Panc1 (cell line): ENCODE data around the gene ANXA6. TPM values are rescaled to one million over a fixed set of nuclear protein-coding genes. Genes with fewer than 3 reads are reported as not detected.

Experiments
- ATAC-seq: fragments of 200-7000 bp; cut with Tn5 transposase; 2 replicates; pipeline ENCODE4 v1.9.1; 2020; ENCODE audit warnings: mild to moderate bottlenecking, moderate library complexity
- BruUV-seq: library from RNA; stranded (reverse); fragments of 400-500 nt; replicated peaks from 2 replicates; lab custom pipeline; 2021; lab: Mats Ljungman, UMichigan
- CTCF ChIA-PET: fragments of 300-600 bp; sonication (Branson Sonifier 250); formaldehyde crosslinking; loops from one replicate; lab custom pipeline; 2022; ENCODE audit warnings: antibody characterized with exemption; lab: Charles Lee
- POLR2A ChIA-PET: fragments of 300-600 bp; sonication (Branson Sonifier 250); formaldehyde crosslinking; loops from one replicate; lab custom pipeline; 2022; ENCODE audit warnings: antibody characterized with exemption; lab: Charles Lee
- DNase-seq: peaks from one replicate; pipeline ENCODE4 v3.0.0-alpha.2; 2010; ENCODE audit warnings: low read depth, low spot score
- H3K27ac ChIP-seq: 2 replicates; pipeline ENCODE4 v1.5.1; 2011; ENCODE audit warnings: mild to moderate bottlenecking, low read length, inconsistent platforms
- H3K27me3 ChIP-seq: fragments of 200-500 bp; sonication (Bioruptor generic); 2 replicates; pipeline ENCODE4 v1.6.0; 2014; ENCODE audit warnings: low read length, inconsistent platforms; ENCODE audit not compliant: control insufficient read depth, insufficient read depth
- H3K36me3 ChIP-seq: fragments of 200-500 bp; sonication (Bioruptor generic); 2 replicates; pipeline ENCODE4 v1.5.1; 2014; ENCODE audit warnings: inconsistent platforms, mild to moderate bottlenecking, low read length, moderate library complexity; ENCODE audit not compliant: control insufficient read depth, insufficient read depth
- H3K4me1 ChIP-seq: 2 replicates; pipeline ENCODE4 v1.5.1; 2011; ENCODE audit warnings: inconsistent platforms, mild to moderate bottlenecking, low read length, moderate library complexity; ENCODE audit not compliant: control insufficient read depth, insufficient read depth
- H3K4me3 ChIP-seq, 2 experiments: 2 replicates each; pipeline ENCODE4 v1.5.1; 2011 to 2012; ENCODE audit warnings: low read depth in 2 of 2, low read length in 2 of 2, mild to moderate bottlenecking in 2 of 2, inconsistent platforms in 1 of 2, moderate library complexity in 1 of 2
- H3K9me3 ChIP-seq: fragments of 200-500 bp; sonication (Bioruptor generic); 2 replicates; pipeline ENCODE4 v1.5.1; 2014; ENCODE audit warnings: low read depth, mild to moderate bottlenecking, inconsistent platforms, low read length, moderate library complexity; ENCODE audit not compliant: control insufficient read depth, insufficient read depth
- CTCF ChIP-seq: fragments of 450-650 bp; IDR thresholded peaks from 2 replicates; pipeline ENCODE4 v1.5.1; 2017; ENCODE audit warnings: mild to moderate bottlenecking
- POLR2AphosphoS5 ChIP-seq: IDR thresholded peaks from 2 replicates; pipeline ENCODE4 v1.6.1; 2012; ENCODE audit warnings: mild to moderate bottlenecking, low read depth, low read length, moderate library complexity
- REST ChIP-seq, 2 experiments: IDR thresholded peaks; 2 replicates each; pipeline ENCODE4 v1.6.1; 2011 to 2012; ENCODE audit warnings: low read depth in 2 of 2, control low read depth in 1 of 2, low read length in 1 of 2, mild to moderate bottlenecking in 1 of 2, moderate library complexity in 1 of 2; ENCODE audit not compliant: insufficient read depth in 1 of 2
- SIN3A ChIP-seq: IDR thresholded peaks from 2 replicates; pipeline ENCODE4 v1.6.1; 2012; ENCODE audit warnings: low read depth, mild to moderate bottlenecking, low read length, moderate library complexity, borderline replicate concordance; ENCODE audit not compliant: insufficient read depth
- TCF7L2 ChIP-seq: IDR thresholded peaks from 2 replicates; pipeline ENCODE4 v1.6.1; 2011; ENCODE audit warnings: mild to moderate bottlenecking, low read depth, low read length, inconsistent platforms
- in situ Hi-C: cut with HindIII; loops from 2 replicates; pipeline ENCODE4 v1.10.0; 2016; ENCODE audit warnings: low sequenced_read_pairs, low pct_unique_long_range_greater_than_20kb
- intact Hi-C: fragments of 100-400 bp; cut with micrococcal nuclease; formaldehyde crosslinking; loops from one replicate; pipeline ENCODE4 v1.10.0; 2022; ENCODE audit not compliant: unreplicated experiment
- total RNA-seq: library from RNA; stranded (reverse); gene quantifications from one replicate; pipeline ENCODE4 v1.2.1, GENCODE V29; 2021; ENCODE audit not compliant: unreplicated experiment

Gene ANXA6
- total RNA-seq, 1 experiment from 2014 or later, result 60.0 TPM

- DNase-seq (no peak), ATAC-seq (no peak)
- Histone ChIP-seq H3K4me1 (no peaks in the 10 kb centered on the region), H3K4me3 (no peak overlapping the region), H3K27me3 (no peaks in the 10 kb centered on the region), H3K27ac (no peak overlapping the region), H3K9me3 (no peaks in the 10 kb centered on the region), H3K36me3 (no peaks in the 10 kb centered on the region)
- TF ChIP-seq SIN3A (no peak), POLR2AphosphoS5 (no peak), TCF7L2 (no peak), CTCF (no peak)
- ChIA-PET CTCF (interaction anchor here (1.1 kb wide), 1 partner anchor 9 kb away, joined by 3 read pairs; no protein-coding TSS in a partner anchor), POLR2A (no interaction called here)
- BruUV-seq, result no TSS peak
- intact Hi-C loops (no loop called here), in situ Hi-C loops (no loop called here)
Observed at GRCh38 chr5:151106509-151106908, 51.1 kb downstream of the ANXA6 start.

GRCh38 chr5:151106043-151106442 lies 51.5 kb downstream of the ANXA6 start:
- intact Hi-C loops (no loop called here), in situ Hi-C loops (no loop called here)
- no peaks in the 10 kb centered on the region for H3K9me3 ChIP-seq
- no peak for DNase-seq
- no peaks in the 10 kb centered on the region for H3K36me3 ChIP-seq
- H3K27ac ChIP-seq, result no peak overlapping the region
- BruUV-seq, result no TSS peak
- ChIA-PET POLR2A (no interaction called here), CTCF (interaction anchor here (1.1 kb wide), 1 partner anchor 10 kb away, joined by 3 read pairs; no protein-coding TSS in a partner anchor)
- TF ChIP-seq POLR2AphosphoS5 (no peak), SIN3A (no peak), TCF7L2 (no peak), REST (IDR thresholded peaks at IDR 0.05; ENCODE audit: insufficient read depth in 1 of 2, low read depth in 2 of 2, low read length in 1 of 2) (no peak), CTCF (no peak)
- no peak overlapping the region for H3K4me3 ChIP-seq
- no peaks in the 10 kb centered on the region for H3K4me1 ChIP-seq
- ATAC-seq, result no peak
- H3K27me3 ChIP-seq, result no peaks in the 10 kb centered on the region
